ENCODE measurements around the gene RBM20.
A peak's percentile ranks its signal among the peaks of the same experiment; 100 is the strongest.
"Not testable (repeated sequence)": the region's sequence is repeated elsewhere in the genome, so short reads cannot be mapped to it uniquely, and the experiment has no call there.

The RBM20 gene

DNA sequence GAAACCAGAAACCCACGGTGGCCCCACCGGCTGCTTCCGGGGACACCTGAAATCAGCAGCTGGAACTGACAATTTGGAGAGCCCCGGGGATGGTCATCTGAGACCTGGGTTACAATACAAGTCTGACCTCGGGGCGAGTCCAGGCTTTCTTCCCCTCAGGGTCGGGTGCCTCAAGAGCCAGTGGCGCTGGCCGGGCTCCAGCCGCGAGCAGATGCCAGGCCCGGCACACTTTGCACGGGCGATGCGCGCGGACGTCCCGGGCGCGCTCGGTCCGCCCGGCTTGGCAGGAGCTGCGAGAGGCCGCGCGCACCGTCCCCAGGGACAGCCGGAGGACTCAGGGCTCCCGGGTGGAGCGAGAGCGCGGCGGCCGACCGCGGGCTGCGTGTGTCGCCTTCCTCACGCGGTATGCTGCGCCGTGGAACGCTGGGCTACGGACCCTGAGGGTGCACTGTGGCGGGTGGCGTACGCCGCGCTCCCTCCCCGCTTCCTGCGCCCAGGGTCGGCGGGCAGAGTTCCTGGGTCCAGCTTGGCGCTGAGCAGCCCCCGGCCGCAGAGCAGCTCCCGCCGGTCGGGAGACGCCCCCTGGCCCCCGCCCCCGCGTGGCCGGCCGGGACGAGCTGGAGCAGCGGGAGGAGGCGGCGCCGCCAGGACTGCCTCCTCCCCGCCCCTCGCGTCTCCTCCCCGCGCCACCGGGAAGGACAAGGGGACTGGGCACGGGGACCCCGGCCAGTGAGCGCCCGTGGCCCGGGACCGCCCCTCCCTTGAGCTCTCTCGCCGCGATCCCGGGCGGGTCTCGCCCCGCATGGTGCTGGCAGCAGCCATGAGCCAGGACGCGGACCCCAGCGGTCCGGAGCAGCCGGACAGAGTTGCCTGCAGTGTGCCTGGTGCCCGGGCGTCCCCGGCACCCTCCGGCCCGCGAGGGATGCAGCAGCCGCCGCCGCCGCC, at the start of gene RBM20:
TSS of gene RBM20 (plus strand) at position 684 of the 945 bp plus-strand sequence. CDS start at position 803, 119 bp downstream.
- DNase-seq (ENCODE audit: low spot score) = peak; percentile 66

GRCh38 chr10:110597476-110597875, 46.7 kb upstream of the RBM20 start:
- no peak for DNase-seq (ENCODE audit: low spot score)

GRCh38 chr10:110600487-110601101, 43.5 kb upstream of the RBM20 start:
- DNase-seq (ENCODE audit: low spot score) = peak; percentile 79

GRCh38 chr10:110601581-110601980, 42.6 kb upstream of the RBM20 start:
- DNase-seq (ENCODE audit: low spot score) = no peak

GRCh38 chr10:110608087-110608486, 36.0 kb upstream of the RBM20 start:
- DNase-seq (ENCODE audit: low spot score) = no peak

- DNase-seq (ENCODE audit: low spot score) = peak; percentile 66
These were observed 34.5 kb upstream of the RBM20 start for GRCh38 chr10:110609605-110610004.

DNA sequence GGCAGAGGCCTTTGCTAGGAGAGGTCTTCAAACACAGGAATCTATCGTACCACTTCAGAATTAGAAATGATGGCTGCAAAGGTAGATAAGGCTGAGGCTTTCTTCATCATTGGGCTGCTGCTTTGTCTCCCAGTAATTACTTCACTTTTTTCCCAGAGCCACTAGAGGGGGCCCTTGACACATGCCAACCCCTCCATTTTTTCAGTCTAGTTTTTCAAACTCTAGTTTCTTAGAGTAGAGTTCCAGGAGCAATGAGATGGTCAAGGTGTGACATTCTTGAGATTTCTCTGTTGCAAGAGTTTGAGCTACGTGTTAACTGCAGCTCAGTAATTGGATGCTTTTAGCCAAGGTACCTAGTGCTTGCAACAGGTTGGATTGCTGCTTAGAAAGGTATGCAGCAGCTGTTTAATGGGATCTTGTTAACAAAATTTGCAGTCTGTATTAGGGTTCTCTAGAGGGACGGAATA, 33.8 kb upstream of the RBM20 start:
- DNase-seq (ENCODE audit: low spot score) = peak; percentile 77

GRCh38 chr10:110610781-110611180, 33.4 kb upstream of the RBM20 start:
- DNase-seq (ENCODE audit: low spot score) = not testable (repeated sequence)

- DNase-seq (ENCODE audit: low spot score) = no peak
These were observed 32.0 kb upstream of the RBM20 start for GRCh38 chr10:110612087-110612486.

- DNase-seq (ENCODE audit: low spot score) = no peak
These were observed 31.5 kb upstream of the RBM20 start for GRCh38 chr10:110612629-110613028.

DNA sequence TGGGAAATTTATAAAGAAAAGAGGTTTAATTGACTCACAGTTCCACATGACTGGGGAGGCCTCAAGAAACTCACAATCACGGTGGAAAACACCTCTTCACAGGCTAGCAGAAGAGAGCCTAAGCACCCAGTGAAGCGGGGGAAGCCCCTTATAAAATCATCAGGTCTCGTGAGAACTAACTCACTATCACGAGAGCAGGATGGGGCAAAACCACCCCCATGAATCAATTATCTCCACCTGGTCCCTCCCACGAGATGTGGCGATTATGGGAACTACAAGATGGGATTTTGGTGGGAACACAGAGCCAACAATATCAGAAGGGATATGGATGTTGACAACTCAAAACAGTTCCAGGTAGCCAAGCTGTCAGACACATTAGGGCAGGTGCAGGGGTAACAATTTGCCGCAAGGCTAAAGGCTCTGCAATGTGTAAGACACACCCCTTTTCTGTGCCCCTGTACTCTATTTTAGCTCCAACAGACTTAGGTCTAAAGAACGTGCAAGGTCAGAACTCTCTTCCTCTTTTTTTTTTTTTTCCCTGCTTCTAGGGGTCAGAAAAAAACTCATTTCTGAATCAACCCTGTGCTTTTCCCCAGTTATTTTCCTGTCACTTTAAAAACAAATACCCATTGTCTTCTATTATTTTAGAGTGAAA, 30.7 kb upstream of the RBM20 start:
- DNase-seq (ENCODE audit: low spot score) = no peak

DNA sequence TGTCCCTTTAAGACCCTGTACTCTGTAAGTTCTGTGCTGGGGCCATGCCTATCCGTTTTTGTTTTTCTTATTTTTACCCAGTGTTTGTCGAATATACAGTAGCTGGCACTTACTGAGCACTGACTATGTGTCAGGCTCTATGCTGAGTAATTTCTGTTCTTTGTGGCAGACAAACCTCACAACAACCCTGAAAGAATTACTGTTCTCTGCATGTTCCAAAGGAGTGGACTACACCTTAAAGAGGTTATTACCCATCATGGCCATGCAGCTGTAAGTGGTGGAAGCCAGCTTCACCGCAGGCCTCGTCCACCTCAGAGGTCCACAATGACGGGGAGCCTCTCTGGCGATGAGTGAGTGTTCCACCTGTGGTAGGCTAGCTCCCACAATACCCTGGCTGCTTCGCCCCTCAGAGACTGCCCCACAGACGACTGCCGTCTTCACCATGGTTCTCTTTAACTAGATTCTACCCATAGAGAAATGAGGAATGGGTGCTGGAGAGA, 30.1 kb upstream of the RBM20 start:
- no peak for DNase-seq (ENCODE audit: low spot score)

- no peak for DNase-seq (ENCODE audit: low spot score)
These were observed 28.9 kb upstream of the RBM20 start for GRCh38 chr10:110615057-110615747.

GRCh38 chr10:110616493-110617033, 27.6 kb upstream of the RBM20 start:
- DNase-seq (ENCODE audit: low spot score) = no peak

DNA sequence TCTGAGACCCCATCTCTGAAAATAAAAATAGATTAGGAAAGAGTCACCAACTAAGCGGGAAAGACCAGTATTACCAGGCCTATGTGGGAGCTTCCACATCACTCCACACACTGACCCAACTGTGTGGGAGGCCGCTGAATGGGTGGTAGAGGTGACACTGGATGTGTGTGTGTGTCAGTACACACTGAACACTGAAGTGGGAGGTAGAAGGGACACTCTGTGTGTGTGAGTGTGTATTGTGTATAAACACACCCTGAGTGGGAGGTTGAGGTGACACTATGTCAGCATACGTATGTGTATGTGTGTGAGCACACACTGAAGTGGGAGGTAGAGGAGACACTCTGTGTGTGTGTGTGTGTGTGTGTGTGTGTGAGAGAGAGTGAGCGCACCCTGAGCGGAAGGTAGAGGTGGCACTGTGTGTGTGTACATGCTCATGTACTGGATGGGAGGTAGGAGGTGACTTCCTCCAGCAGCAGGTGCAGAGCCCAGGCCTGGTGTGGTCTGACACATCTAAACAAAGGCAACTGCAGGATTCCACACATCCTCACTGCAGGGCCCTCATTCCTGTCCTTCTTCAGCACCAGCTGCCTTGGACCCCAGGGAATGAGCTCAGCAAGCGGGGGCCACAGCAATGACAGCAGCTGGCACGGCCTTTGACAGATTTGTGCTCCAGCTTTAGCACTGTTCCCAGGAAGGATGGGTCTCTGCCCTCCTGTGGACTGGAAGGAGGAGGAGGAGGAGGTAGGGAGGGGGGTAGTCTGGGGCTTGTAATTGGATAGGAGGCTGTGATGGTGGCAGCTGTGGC, 26.5 kb upstream of the RBM20 start:
- DNase-seq (ENCODE audit: low spot score) = no peak

GRCh38 chr10:110618230-110618610, 25.9 kb upstream of the RBM20 start:
- DNase-seq (ENCODE audit: low spot score) = no peak

GRCh38 chr10:110619514-110620397, 24.4 kb upstream of the RBM20 start:
- no peak for DNase-seq (ENCODE audit: low spot score)

- DNase-seq (ENCODE audit: low spot score) = no peak
These were observed 23.8 kb upstream of the RBM20 start for GRCh38 chr10:110620398-110620719.

DNA sequence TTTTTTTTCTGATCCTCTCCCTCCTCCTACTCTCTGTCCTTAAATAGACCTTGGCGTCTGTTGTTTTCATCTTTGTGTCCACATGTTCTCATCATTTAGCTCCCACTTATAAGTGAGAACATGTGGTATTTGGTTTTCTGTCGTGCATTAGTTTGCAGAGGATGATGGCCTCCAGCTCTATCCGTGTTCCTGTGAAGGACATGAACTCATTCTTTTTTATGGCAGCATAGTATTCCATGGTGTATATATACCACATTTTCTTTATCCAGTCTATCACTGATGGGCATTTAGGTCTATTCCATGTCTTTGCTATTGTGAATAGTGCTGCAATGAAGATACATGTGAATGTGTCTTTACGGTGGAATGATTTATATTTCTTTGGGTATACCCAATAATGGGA, 20.8 kb upstream of the RBM20 start:
- DNase-seq (ENCODE audit: low spot score) = not testable (repeated sequence)

DNA sequence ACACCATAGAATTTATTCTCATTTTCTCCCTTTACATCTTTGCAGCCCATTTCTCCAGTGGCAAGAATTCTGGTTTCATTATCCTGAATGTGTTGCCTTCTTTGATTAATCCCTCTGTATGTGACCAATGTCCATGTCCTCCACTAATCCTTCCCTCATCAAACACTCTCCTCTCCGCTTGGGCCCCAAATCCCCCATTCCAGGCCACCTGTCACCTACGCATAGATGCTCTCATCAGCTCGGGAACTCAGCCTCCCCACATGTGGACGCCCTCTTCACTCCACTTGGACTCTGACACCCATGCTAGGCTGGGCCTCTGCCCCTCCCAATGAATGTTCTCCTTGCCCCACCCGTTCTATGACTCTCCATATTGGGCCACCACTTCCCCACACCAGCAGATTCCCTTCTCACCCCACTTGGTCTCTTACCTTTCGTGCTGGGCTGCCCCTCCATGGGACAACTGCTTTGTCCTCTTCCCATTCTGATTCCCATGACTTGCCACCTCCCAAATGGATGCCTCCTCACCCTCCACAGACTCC, 18.7 kb upstream of the RBM20 start:
- DNase-seq (ENCODE audit: low spot score) = no peak
